ENCODE measurements around the gene PLCH2.

PLCH2 gene

GRCh38 chr1:2465371-2466269 is 10.5 kb upstream of the PLCH2 start:
- H3K4me1 ChIP-seq (ENCODE audit: control insufficient read depth, insufficient read depth, low read length), result no peaks in the 10 kb centered on the region
- no peaks in the 10 kb centered on the region for H3K9me3 ChIP-seq (ENCODE audit: control insufficient read depth, insufficient read depth, low read length)
- no peaks in the 10 kb centered on the region for H3K36me3 ChIP-seq (ENCODE audit: control insufficient read depth, insufficient read depth, low read length)
- no peak overlapping the region for H3K9ac ChIP-seq (ENCODE audit: low read depth, low read length)
- H3K4me3 ChIP-seq (ENCODE audit: low read depth, low read length), result no peak overlapping the region
- no peaks in the 10 kb centered on the region for H3K27me3 ChIP-seq (ENCODE audit: control insufficient read depth, insufficient read depth, low read length)

GRCh38 chr1:2466270-2466665 is 9.8 kb upstream of the PLCH2 start:
- Histone ChIP-seq H3K27me3 (ENCODE audit: control insufficient read depth, insufficient read depth, low read length) (no peaks in the 10 kb centered on the region), H3K9me3 (ENCODE audit: control insufficient read depth, insufficient read depth, low read length) (no peaks in the 10 kb centered on the region), H3K4me1 (ENCODE audit: control insufficient read depth, insufficient read depth, low read length) (no peaks in the 10 kb centered on the region), H3K9ac (ENCODE audit: low read depth, low read length) (no peak overlapping the region), H3K4me3 (ENCODE audit: low read depth, low read length) (no peak overlapping the region), H3K36me3 (ENCODE audit: control insufficient read depth, insufficient read depth, low read length) (no peaks in the 10 kb centered on the region)

- Histone ChIP-seq H3K36me3 (ENCODE audit: control insufficient read depth, insufficient read depth, low read length) (no peaks in the 10 kb centered on the region), H3K9me3 (ENCODE audit: control insufficient read depth, insufficient read depth, low read length) (no peaks in the 10 kb centered on the region), H3K4me3 (ENCODE audit: low read depth, low read length) (no peak overlapping the region), H3K9ac (ENCODE audit: low read depth, low read length) (no peak overlapping the region), H3K4me1 (ENCODE audit: control insufficient read depth, insufficient read depth, low read length) (no peaks in the 10 kb centered on the region), H3K27me3 (ENCODE audit: control insufficient read depth, insufficient read depth, low read length) (no peaks in the 10 kb centered on the region)
Observed at GRCh38 chr1:2466958-2467554, 9.0 kb upstream of the PLCH2 start.

- Histone ChIP-seq H3K27me3 (ENCODE audit: control insufficient read depth, insufficient read depth, low read length) (no peaks in the 10 kb centered on the region), H3K36me3 (ENCODE audit: control insufficient read depth, insufficient read depth, low read length) (no peaks in the 10 kb centered on the region), H3K9me3 (ENCODE audit: control insufficient read depth, insufficient read depth, low read length) (no peaks in the 10 kb centered on the region), H3K4me1 (ENCODE audit: control insufficient read depth, insufficient read depth, low read length) (no peaks in the 10 kb centered on the region), H3K4me3 (ENCODE audit: low read depth, low read length) (no peak overlapping the region), H3K9ac (ENCODE audit: low read depth, low read length) (no peak overlapping the region)
Observed at GRCh38 chr1:2468041-2468472, 8.0 kb upstream of the PLCH2 start.

GRCh38 chr1:2468540-2468939 is 7.5 kb upstream of the PLCH2 start:
- Histone ChIP-seq H3K9ac (ENCODE audit: low read depth, low read length) (no peak overlapping the region), H3K4me3 (ENCODE audit: low read depth, low read length) (no peak overlapping the region), H3K27me3 (ENCODE audit: control insufficient read depth, insufficient read depth, low read length) (no peaks in the 10 kb centered on the region), H3K9me3 (ENCODE audit: control insufficient read depth, insufficient read depth, low read length) (no peaks in the 10 kb centered on the region), H3K36me3 (ENCODE audit: control insufficient read depth, insufficient read depth, low read length) (no peaks in the 10 kb centered on the region), H3K4me1 (ENCODE audit: control insufficient read depth, insufficient read depth, low read length) (no peaks in the 10 kb centered on the region)

- Histone ChIP-seq H3K4me1 (ENCODE audit: control insufficient read depth, insufficient read depth, low read length) (no peaks in the 10 kb centered on the region), H3K9me3 (ENCODE audit: control insufficient read depth, insufficient read depth, low read length) (no peaks in the 10 kb centered on the region), H3K9ac (ENCODE audit: low read depth, low read length) (no peak overlapping the region), H3K27me3 (ENCODE audit: control insufficient read depth, insufficient read depth, low read length) (no peaks in the 10 kb centered on the region), H3K4me3 (ENCODE audit: low read depth, low read length) (no peak overlapping the region), H3K36me3 (ENCODE audit: control insufficient read depth, insufficient read depth, low read length) (no peaks in the 10 kb centered on the region)
Observed at GRCh38 chr1:2469103-2469940, 6.8 kb upstream of the PLCH2 start.

GRCh38 chr1:2470290-2471158 is 5.6 kb upstream of the PLCH2 start:
- Histone ChIP-seq H3K36me3 (ENCODE audit: control insufficient read depth, insufficient read depth, low read length) (no peaks in the 10 kb centered on the region), H3K4me3 (ENCODE audit: low read depth, low read length) (no peak overlapping the region), H3K4me1 (ENCODE audit: control insufficient read depth, insufficient read depth, low read length) (no peaks in the 10 kb centered on the region), H3K9ac (ENCODE audit: low read depth, low read length) (no peak overlapping the region), H3K27me3 (ENCODE audit: control insufficient read depth, insufficient read depth, low read length) (no peaks in the 10 kb centered on the region), H3K9me3 (ENCODE audit: control insufficient read depth, insufficient read depth, low read length) (no peaks in the 10 kb centered on the region)

GRCh38 chr1:2471159-2471471 is 5.0 kb upstream of the PLCH2 start:
- Histone ChIP-seq H3K4me3 (ENCODE audit: low read depth, low read length) (no peak overlapping the region), H3K27me3 (ENCODE audit: control insufficient read depth, insufficient read depth, low read length) (no peaks in the 10 kb centered on the region), H3K9ac (ENCODE audit: low read depth, low read length) (no peak overlapping the region), H3K9me3 (ENCODE audit: control insufficient read depth, insufficient read depth, low read length) (no peaks in the 10 kb centered on the region), H3K36me3 (ENCODE audit: control insufficient read depth, insufficient read depth, low read length) (no peaks in the 10 kb centered on the region), H3K4me1 (ENCODE audit: control insufficient read depth, insufficient read depth, low read length) (no peaks in the 10 kb centered on the region)

- Histone ChIP-seq H3K27me3 (ENCODE audit: control insufficient read depth, insufficient read depth, low read length) (no peaks in the 10 kb centered on the region), H3K4me1 (ENCODE audit: control insufficient read depth, insufficient read depth, low read length) (no peaks in the 10 kb centered on the region)
Observed at GRCh38 chr1:2471587-2472001, 4.5 kb upstream of the PLCH2 start.

GRCh38 chr1:2472109-2472508 is 4.0 kb upstream of the PLCH2 start:
- H3K27me3 ChIP-seq (ENCODE audit: control insufficient read depth, insufficient read depth, low read length), result no peaks in the 10 kb centered on the region
- H3K4me3 ChIP-seq (ENCODE audit: low read depth, low read length), result no peak overlapping the region
- H3K9ac ChIP-seq (ENCODE audit: low read depth, low read length), result no peak overlapping the region
- no peaks in the 10 kb centered on the region for H3K36me3 ChIP-seq (ENCODE audit: control insufficient read depth, insufficient read depth, low read length)
- no peaks in the 10 kb centered on the region for H3K9me3 ChIP-seq (ENCODE audit: control insufficient read depth, insufficient read depth, low read length)
- H3K4me1 ChIP-seq (ENCODE audit: control insufficient read depth, insufficient read depth, low read length), result no peaks in the 10 kb centered on the region

More at GRCh38 chr1:2471587-2472001, 4.5 kb upstream of the PLCH2 start:
- Histone ChIP-seq H3K9me3 (ENCODE audit: control insufficient read depth, insufficient read depth, low read length) (no peaks in the 10 kb centered on the region), H3K9ac (ENCODE audit: low read depth, low read length) (no peak overlapping the region), H3K4me3 (ENCODE audit: low read depth, low read length) (no peak overlapping the region), H3K36me3 (ENCODE audit: control insufficient read depth, insufficient read depth, low read length) (no peaks in the 10 kb centered on the region)

GRCh38 chr1:2472561-2473177 is 3.4 kb upstream of the PLCH2 start:
- H3K4me3 ChIP-seq (ENCODE audit: low read depth, low read length), result no peak overlapping the region
- no peaks in the 10 kb centered on the region for H3K27me3 ChIP-seq (ENCODE audit: control insufficient read depth, insufficient read depth, low read length)
- H3K9me3 ChIP-seq (ENCODE audit: control insufficient read depth, insufficient read depth, low read length), result no peaks in the 10 kb centered on the region
- no peaks in the 10 kb centered on the region for H3K4me1 ChIP-seq (ENCODE audit: control insufficient read depth, insufficient read depth, low read length)
- no peaks in the 10 kb centered on the region for H3K36me3 ChIP-seq (ENCODE audit: control insufficient read depth, insufficient read depth, low read length)
- no peak overlapping the region for H3K9ac ChIP-seq (ENCODE audit: low read depth, low read length)

Measured in iPS-15b (cell line).